GM18907 (cell line): ENCODE measurements around the gene AQP6.
A peak's percentile ranks its signal among the peaks of the same experiment; 100 is the strongest.

Experiments
- ATAC-seq: cut with Tn5 transposase; IDR thresholded peaks from one replicate; pipeline ENCODE4 v1.9.1; 2021; ENCODE audit warnings: mild to moderate bottlenecking, moderate library complexity; ENCODE audit not compliant: unreplicated experiment

AQP6 gene

GRCh38 chr12:49942921-49943624 is 29.7 kb upstream of the AQP6 start:
- ATAC-seq = no peak

- no peak for ATAC-seq
These were observed 29.2 kb upstream of the AQP6 start for GRCh38 chr12:49943625-49943960.

GRCh38 chr12:49944046-49944445 is 28.7 kb upstream of the AQP6 start:
- ATAC-seq = no peak

- ATAC-seq = no peak
These were observed 28.0 kb upstream of the AQP6 start for GRCh38 chr12:49944718-49945117.

- peak; percentile 86 for ATAC-seq
These were observed 27.2 kb upstream of the AQP6 start for GRCh38 chr12:49945394-49946080.

- ATAC-seq = no peak
These were observed 26.7 kb upstream of the AQP6 start for GRCh38 chr12:49946086-49946485.

GRCh38 chr12:49946497-49946896 is 26.2 kb upstream of the AQP6 start:
- no peak for ATAC-seq

GRCh38 chr12:49947593-49948226 is 25.0 kb upstream of the AQP6 start:
- no peak for ATAC-seq

- ATAC-seq = no peak
These were observed 23.6 kb upstream of the AQP6 start for GRCh38 chr12:49948866-49949845.

GRCh38 chr12:49949866-49950265 is 22.9 kb upstream of the AQP6 start:
- no peak for ATAC-seq

- no peak for ATAC-seq
These were observed 22.2 kb upstream of the AQP6 start, which contains the start of gene AQP2 for GRCh38 chr12:49950273-49951251. Gene AQP2, plus strand, starts transcription at chr12:49950737. Its CDS starts 94 bp downstream, at chr12:49950831.

- no peak for ATAC-seq
These were observed 21.1 kb upstream of the AQP6 start for GRCh38 chr12:49951411-49952240.

GRCh38 chr12:49952391-49953055 is 20.2 kb upstream of the AQP6 start:
- ATAC-seq = no peak

- no peak for ATAC-seq
These were observed 19.6 kb upstream of the AQP6 start for GRCh38 chr12:49953151-49953550.

GRCh38 chr12:49953961-49954846 is 18.5 kb upstream of the AQP6 start:
- no peak for ATAC-seq

GRCh38 chr12:49954863-49955830 is 17.6 kb upstream of the AQP6 start:
- ATAC-seq = no peak
